HG03565 (cell line): ENCODE measurements around the gene CSTPP1.
"Not testable (repeated sequence)": the region's sequence is repeated elsewhere in the genome, so short reads cannot be mapped to it uniquely, and the experiment has no call there.

Experiments
- ATAC-seq: cut with Tn5 transposase; IDR thresholded peaks from one replicate; pipeline ENCODE4 v1.9.1; 2021; ENCODE audit warnings: mild to moderate bottlenecking, moderate library complexity; ENCODE audit not compliant: unreplicated experiment

CSTPP1 gene

DNA sequence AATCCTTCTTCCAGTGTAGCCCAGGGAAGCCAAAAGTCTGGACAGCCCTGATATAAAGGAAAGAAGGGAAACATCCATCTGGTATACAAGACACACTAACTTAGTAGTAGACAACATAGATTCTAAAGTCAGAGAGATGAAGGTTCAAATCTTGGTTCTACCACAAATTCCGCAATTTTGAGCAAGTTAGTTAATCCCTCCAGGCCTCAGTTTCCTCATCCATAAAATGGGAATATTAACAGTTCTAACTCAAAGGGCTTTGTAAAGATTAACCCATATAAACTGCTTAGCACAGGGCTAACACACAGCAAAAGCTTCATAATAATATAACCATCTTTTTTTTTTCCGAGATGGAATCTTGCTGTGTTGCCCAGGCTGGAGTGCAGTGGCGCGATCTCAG is 29.0 kb upstream of the CSTPP1 start:
- no peak for ATAC-seq

DNA sequence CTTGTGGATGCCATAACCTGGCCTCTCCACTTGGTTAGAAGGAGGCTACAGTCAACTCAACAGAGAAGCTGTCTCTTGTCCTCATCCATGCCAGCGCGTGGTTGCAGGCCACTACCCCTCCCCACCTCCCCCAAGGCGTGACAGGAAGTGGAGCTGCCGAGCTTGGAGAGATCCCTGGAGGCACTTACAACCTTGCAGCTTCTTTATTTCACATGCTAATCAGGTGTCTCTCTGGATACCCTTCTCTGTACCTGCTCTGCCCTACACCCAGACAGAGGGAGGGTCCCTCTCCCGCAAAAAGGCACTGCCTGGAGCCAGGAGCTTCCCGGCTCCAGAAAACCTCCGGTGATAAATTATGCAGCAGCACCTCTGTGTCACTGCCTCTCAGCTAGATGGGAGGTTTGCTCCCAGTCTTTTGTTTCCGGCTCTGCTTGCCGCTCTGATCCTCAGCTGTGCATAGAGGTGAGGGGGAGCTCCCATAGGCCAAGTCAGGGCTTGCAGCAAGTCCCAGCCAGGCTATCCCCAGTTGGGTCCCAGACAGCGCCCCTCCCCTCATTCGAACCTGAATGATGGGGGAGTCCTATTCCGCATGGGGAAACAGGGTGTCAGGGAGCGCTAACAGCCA is 23.9 kb upstream of the CSTPP1 start:
- ATAC-seq, result no peak

DNA sequence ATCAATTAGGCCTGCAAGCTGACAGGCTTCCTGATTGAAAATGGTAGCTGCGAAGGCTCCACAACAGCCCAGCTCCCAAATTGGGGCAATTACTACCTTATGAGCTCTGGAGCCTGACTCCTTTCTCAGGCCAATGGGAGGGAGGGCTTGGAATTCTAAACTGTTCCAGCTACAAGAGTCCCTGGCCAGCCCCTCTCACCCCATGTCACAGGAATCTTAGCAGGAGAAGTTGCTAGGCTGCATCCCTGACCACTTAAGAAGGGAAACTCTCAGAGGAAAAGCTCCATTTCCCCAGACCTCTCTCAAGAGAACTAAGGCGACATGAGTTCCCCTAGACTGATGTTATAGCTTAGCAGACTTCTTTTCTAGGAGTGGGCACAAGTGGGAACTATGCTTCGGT is 23.1 kb upstream of the CSTPP1 start:
- no peak for ATAC-seq

DNA sequence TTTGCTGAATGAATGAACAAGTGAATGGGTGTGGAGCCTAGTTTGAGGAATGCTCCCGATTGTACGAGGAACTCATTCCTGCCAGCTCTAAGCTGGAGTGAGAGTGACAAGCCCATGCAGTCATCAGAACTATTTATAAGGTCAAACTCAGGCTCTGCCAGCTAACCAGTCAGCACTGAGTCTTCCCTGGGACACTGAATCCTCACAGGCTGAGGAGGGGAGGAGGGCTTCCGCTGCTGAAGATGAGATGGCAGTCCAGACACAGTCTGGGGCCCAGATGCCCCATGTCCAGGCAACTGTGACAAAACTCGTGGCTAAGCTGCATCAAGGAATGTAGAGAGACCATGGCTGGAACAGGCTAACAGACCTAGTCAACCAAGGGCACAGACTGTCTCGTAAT is 22.2 kb upstream of the CSTPP1 start:
- no peak for ATAC-seq

DNA sequence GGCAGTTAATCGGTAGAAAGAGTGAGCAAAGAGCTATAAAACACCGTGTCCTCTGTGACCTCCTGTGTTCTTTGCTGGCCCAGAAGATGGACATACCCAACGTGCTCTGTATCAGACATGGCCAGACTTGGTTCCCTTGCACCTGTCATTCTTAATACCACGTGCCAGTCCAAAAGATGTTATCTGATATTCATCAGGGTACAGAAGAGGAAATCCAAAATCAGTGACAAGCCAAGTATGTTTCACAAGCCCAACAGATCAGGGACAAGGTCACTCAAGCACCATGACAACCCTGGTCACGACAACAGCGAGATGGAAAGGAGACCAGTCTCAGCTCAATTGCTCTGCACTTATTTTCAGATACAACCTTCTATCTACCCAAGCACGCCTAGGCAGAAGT is 21.7 kb upstream of the CSTPP1 start:
- ATAC-seq, result no peak

DNA sequence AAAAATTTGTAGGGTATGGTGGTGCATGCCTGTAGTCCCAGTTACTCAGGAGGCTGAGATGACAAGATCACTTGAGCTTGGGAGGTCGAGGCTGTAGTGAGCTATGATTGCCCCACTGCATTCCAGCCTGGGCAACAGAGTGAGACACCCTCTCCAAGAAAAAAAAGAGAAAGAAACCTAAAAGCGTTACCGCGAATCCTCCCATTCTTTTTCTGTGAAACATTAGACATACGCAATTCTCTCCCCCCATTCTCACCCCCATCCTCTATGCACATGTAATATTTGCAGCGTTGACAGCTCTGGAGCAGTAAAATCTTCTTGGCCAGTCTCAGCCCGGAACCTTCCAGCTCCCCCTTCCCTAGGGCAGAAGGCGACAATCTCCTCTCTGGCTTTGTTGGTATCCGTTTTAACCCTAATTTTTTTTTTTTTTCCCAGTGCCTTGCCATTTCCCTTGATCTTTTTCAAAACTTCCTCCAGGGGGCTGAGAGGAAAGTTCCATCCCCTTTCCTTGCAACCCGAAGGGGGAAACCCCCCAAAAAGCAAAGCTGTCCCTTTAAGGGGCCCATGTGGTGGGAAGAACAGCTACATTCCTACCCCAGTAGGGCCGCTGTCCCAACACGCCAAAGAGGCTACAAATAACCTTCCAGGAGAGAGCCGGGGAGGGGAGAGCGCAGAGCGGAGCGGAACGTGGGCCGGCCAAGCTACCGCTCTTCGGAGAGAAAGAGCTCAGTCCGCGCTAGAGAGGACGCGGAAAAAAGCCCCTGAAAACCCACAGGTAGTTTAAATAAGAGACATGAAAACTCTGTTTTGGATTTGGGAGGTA is 20.1 kb upstream of the CSTPP1 start:
- no peak for ATAC-seq

DNA sequence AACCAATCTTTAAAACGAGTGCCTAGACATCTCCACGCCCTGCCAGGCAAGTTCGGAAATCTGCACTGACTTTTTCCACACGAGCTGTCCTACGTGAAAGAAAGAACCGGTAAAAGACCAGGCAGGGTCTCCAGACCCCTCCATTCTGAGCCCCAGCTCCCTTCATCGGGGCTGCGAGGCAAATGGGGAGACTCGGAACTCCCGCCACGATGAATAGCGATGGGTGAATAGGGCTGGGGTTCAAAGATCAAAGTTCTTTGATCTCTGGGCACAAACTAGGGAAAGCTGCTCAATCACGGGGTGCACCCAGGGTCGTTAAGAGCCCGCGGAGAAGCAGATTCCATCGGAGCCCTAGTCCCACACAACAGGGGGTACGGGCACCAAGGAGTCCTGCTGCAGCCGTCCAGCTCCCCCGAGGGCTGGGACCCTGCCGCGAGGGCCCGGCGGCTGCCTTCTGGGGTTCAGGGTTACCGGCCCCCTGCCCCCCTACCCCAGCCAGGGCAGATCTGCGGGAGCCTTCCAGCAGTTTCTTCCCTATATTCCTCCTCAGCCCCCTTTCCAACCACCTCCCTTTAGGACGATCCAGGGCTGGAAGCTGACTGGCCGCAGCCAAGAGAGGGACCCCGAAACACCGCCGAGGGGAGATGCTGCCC is 19.3 kb upstream of the CSTPP1 start:
- ATAC-seq, result no peak

DNA sequence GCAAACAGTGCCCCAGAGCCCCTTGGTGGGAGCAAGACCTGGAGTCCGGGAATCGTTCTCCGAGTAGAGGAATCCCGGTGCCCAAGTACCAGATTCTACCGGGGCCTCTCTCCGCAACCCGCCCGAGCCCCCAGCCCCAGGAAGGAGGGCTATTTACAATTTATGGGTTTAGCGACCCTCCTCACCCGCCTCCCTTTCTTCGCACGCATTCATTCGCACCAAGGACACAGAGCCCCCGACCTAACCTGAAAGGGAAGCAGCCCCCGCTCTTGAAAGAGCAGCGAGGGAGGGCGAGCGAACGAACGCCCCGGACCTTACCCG is 18.8 kb upstream of the CSTPP1 start:
- no peak for ATAC-seq

DNA sequence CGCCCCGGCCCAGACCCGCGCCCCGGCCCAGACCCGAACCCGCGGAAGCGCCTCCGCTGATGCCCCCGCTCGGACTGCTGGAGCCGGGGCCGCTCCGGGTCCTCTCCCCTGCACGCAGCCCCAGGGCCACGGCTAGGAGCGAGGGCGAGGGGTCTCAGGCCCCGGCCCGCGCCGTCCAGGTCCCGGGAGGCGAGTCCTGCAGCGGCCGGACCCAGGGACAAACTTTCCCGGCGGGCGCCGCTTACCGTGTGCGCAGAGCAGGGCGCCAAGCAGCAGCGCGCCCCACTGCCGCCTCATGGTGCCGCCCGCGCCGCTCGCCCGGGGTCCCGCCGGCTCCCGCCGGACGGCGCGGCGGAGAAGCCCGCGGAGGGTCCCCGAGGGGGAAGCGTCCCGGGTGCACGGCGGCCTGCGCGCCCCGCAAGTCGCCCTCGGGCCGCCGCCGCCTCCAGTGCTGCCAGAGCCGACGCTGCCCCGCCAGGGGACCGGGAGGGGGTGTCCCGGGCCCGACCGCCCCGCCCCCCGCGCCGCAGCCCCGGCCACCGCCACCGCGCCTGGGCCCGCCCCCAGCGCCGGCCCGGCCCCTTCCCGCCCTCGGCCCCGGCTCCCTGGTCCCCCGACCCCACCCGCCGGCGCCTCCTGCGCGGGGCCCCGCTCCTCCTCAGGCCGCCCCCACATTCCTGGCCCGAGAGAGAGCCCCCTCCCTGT is 18.3 kb upstream of the CSTPP1 start, which contains the start of gene LRP4:
Gene LRP4 (minus strand): TSS at position 468 of the 705 bp plus-strand sequence. CDS start 171 bp downstream, at position 297.
- no peak for ATAC-seq

DNA sequence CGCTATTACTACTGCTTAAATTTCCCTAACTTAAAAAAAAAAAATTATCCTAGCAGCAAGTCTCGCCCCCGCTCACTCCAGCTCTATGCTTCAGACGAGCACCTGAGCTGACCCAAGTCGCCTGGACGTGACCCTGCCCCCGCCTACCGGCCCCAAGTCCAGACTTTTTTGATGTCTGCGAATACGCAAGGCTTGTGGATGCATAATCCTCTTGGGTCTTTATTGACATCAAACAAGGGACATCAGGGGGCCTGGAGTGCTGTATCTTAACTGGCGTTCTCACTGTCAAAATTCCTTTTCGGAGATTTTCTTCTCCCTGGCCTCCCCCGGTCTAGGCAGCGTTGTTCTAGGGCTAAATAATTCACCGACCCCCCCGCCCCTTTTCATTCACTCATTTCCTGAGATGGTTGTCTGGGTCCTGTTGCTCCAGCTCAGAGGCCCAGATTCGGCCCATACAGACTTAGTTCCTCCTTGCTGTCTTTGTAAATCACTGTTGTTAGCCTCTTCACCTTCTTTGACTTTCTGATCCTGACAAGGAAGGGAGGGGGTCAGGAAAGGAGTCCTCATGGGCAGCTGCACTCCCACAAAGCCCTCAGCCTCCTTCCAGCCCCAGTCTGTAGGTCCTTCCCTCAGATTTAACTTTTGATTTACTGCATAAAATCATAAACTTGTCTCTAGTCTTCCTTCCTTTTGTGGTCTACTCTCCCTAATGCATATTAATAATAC is 17.6 kb upstream of the CSTPP1 start:
- ATAC-seq, result no peak

DNA sequence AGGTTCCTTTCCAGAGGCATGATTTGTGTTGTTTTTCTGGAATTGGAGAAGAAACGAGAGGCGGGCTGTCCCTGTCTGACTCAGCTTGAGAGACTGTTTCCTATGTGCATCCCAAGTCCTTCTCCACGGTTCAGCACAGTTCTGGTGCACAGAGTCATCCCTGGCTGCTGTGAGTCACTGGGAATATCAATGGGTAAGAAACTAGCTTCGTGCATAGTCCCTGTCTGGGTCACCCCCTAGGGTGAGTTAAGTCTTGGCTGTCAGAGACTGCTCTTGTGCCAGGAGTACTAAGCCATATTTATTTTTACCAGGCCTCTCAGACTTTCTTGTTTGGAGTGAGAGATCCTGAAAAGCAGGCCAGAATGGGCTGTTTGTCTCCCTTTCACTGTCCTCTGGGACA is 15.8 kb upstream of the CSTPP1 start:
- ATAC-seq, result no peak

DNA sequence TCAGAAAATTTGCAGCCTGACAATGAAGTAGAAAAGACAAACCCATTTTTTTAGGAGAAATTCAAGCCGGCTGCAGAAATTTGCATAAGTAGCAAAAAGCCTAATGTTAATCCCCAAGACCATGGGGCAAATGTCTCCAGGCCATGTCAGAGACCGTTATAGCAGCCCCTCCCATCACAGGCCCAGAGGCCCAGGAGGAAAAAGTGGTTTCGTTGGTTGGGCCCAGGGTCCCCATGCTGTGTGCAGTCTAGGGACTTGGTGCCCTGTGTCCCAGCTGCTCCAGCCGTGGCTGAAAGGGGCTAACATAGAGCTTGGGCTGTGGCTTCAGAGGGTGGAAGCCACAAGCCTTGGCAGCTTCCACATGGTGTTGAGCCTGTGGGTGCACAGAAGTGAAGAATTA is 8.6 kb upstream of the CSTPP1 start:
- not testable (repeated sequence) for ATAC-seq

DNA sequence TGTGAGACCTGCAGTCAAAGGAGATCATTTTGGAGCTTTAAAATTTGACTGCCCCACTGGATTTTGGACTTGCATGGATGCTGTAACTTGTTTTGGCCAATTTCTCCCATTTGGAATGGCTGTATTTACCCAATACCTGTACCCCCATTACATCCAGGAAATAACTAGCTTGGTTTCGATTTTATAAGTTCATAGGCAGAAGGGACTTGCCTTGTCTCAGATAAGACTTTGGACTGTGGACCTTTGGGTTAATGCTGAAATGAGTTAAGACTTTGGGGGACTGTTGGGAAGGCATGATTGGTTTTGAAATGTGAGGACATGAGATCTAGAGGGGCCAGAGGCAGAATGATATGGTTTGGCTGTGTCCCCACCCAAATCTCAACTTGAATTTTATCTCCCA is 7.9 kb upstream of the CSTPP1 start:
- not testable (repeated sequence) for ATAC-seq

DNA sequence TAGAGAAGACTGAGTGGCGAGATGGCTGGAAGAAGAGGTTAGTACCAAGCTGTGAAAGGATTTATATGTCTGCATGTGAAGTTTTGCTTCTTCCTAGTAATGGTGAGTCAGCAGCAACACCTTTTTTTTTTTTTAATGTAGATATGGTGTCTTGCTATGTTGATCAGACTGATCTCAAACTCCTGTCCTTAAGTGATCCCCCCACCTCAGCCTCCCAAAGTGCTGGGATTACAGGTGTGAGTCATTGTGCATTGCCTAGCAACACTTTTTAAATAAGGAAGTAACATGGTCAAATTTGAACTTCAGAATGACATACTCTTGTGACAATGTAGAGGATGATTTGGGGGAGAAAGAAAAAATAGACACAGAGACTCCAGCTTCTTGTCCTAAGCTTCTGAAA is 6.5 kb upstream of the CSTPP1 start:
- no peak for ATAC-seq

DNA sequence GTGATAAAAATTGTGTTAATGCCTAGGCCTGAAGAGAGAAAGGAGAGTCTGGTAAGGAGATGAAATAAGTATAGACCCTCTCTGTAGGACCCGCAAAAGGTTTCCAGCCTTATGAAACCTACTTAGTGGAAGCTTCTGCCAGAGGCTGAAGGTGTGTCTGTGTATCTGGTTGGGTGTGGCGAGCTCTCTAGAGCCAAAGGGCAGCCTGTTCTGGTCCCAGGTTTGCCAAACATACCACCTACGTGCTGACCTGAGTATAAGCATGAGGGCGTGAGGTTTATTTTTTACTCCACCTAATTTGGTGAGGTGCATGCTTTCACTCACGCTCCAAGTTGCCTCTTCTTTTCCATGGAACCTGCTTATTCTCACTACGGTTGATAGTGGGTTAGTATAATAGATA is 5.6 kb downstream of the CSTPP1 start:
- ATAC-seq, result no peak

DNA sequence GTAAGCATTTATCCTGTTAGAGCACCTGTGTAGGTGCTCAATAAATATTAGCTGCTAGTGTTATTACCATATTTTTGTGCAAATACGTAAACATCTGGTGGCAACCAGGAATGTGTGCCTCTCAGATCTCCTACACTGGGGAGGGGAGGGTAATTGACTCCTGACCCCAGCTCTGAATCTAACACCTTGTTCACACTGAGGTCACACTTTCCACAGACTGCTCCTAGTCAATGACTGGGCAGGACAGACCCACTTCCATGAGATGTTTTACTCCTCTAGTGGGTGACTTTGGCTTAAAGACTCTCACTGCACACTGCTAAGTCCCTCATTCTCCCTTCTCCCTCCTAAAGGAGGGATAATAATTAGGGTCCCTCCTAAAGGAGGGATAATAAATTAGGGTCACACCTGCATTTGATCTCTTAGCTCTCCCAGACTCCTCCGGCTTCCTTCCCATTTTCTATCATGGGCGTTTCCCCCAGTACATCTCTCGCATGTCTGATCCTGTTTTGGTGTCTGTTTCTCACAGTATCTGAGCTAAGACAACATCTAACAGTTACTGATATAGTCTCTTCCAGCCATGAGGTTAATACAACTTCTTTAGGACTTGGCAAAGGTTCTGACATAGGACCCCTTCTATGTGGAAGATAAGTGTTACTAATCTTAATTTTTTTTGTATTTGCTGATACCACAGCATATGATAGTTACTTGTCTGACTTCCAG is 8.0 kb downstream of the CSTPP1 start:
- no peak for ATAC-seq

DNA sequence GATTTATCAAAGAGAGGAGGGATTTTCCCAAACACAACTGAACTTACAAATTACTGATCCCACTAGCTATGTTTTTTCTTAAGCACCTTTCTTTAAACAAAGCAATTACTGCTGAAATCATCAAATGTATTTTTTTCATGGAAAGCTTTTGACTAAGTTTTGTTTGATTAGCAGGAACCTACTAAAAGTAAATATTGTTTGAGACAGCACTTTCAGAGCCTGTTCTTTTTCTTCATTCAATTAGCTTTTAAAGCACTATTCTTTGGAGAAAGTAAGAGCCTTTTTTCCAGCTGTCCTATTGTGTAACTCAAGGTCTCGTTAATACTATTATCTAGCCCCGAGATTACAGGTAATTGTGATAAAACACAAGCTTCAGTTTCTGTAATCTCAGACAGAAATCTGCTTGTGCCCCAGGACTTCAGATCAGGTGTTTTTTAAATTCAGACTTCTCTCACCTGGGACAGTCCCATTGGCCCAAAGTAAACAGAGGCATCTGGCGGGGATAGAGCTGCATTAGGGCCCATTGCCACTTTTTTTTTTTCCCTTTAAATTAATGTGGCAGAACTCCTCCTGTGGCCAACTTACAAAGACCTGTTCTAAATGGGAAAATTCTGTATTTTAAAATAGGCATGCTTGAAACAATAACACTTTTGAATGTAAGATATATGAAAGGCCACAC is 11.0 kb downstream of the CSTPP1 start:
- no peak for ATAC-seq

DNA sequence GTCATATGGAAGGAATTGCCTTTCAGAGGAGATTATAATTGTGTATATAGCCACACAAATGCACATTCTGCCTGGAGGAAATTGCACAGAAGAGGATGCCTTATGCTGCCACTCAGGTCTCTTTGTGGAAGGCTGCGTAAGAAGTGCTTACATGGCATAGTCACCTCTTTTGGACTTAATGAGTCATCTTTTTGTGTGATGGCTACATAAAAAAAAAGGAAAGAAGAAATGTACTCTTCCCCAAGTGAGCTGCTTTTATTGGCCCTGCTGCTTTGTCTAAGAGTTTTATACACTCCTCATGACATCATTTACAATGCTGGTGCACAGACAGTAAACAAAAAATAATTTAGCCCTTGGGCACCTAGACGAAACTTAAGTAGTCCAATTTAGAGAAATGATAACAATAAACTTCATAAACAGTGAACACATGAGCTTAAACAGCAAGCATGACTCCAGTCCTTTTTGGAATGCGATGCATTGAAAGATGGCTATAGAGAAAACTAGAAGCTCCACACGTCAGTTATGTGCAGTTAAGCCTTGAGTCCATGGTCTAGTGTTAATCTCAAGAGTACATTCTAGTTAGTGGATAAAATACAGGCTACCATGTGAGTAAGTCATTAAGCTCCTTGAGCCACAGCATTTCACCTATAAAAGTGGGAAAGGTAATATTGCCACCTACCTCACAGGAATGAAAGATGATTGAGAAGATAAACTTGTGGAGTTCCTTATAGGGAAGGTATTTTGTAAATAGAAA is 12.0 kb downstream of the CSTPP1 start:
- no peak for ATAC-seq

DNA sequence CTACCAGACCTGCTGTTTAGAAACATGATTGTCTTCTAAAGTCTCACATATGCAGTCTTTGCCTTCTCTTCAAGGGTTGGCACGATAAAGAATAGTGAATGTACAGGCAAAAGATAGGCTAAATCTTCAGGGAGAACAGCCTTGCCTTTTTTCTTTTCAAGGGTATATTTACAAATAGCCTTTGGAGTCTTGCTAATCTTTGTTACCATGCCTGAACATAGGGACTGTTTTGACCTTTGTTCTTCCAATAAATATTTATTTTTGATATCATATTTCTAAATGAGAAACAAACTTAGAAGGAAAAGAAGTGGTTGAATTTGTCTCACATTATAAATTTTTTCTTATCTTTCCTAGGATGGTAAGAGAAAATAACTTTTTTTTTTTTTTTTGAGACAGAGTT is 12.7 kb downstream of the CSTPP1 start:
- no peak for ATAC-seq
